ENCODE data around the gene DNAH7. TPM values are rescaled to one million over a fixed set of nuclear protein-coding genes. Genes with fewer than 3 reads are reported as not detected.

The DNAH7 gene
- total and polyA plus RNA-seq, 2 donors (not counting 1 experiment from before 2014, with no cell fraction given): 0.01 to 0.05 TPM

- H3K27ac Mint-ChIP-seq: no peak overlapping the region
- H3K4me1 ChIP-seq (ENCODE audit: control insufficient read depth in 2 of 2, insufficient read depth in 2 of 2, low read length in 2 of 2): peaks cover 2 to 6% of the 10 kb centered on the region in 2 donors
- no peak overlapping the region for H2AFZ ChIP-seq (ENCODE audit: insufficient read depth, low read depth, low read length, poor library complexity, severe bottlenecking)
- CTCF ChIA-PET: no interaction called here
- intact Hi-C loops (cut with micrococcal nuclease): no loop called here
- POLR2A ChIA-PET: no interaction called here
- H3K27ac ChIP-seq (ENCODE audit: low read length in 2 of 2): no peak overlapping the region
- DNase-seq (no peak), ATAC-seq (ENCODE audit: low read depth) (no peak)
- no peaks in the 10 kb centered on the region for H3K36me3 ChIP-seq (replicated peaks in 1 of 2; ENCODE audit: control extremely low read depth in 1 of 2, control insufficient read depth in 1 of 2, extremely low read depth in 1 of 2, insufficient read depth in 2 of 2, low read length in 1 of 2)
- peaks cover 10% of the 10 kb centered on the region for H3K4me1 Mint-ChIP-seq
- peaks cover 18% of the 10 kb centered on the region for H3K27me3 Mint-ChIP-seq
- H3K9me3 Mint-ChIP-seq (ENCODE audit: insufficient read depth): peaks cover 25% of the 10 kb centered on the region
- no peak overlapping the region for H3K9ac ChIP-seq (ENCODE audit: low read length)
- H3K9me3 ChIP-seq (ENCODE audit: control extremely low read depth in 1 of 3, control insufficient read depth in 2 of 3, insufficient read depth in 1 of 3, low read length in 2 of 3): peaks cover 3 to 20% (median 5%) of the 10 kb centered on the region in 3 donors
- no peaks in the 10 kb centered on the region for H4K20me1 ChIP-seq (ENCODE audit: control insufficient read depth, insufficient read depth, low read length, poor library complexity, severe bottlenecking)
- H3K4me2 ChIP-seq (replicated peaks; ENCODE audit: low read depth, low read length, poor library complexity, severe bottlenecking): no peak overlapping the region
- TF ChIP-seq EZH2 (IDR thresholded peaks at IDR 0.05; ENCODE audit: borderline replicate concordance, insufficient read depth, low read depth, low read length, poor library complexity, severe bottlenecking) (no peak), CTCF (IDR thresholded peaks at IDR 0.05) (no peak)
- no peaks in the 10 kb centered on the region for H3K79me2 ChIP-seq (ENCODE audit: control insufficient read depth, insufficient read depth, low read length)
- no peaks in the 10 kb centered on the region for H3K27me3 ChIP-seq (replicated peaks in 1 of 4; ENCODE audit: control extremely low read depth in 1 of 4, control insufficient read depth in 3 of 4, insufficient read depth in 4 of 4, low read length in 3 of 4)
- no peak overlapping the region for H3K4me3 ChIP-seq (ENCODE audit: control extremely low read depth in 1 of 5, extremely low read depth in 1 of 5, insufficient read depth in 1 of 5, low read depth in 2 of 5, low read length in 4 of 5)
- no peak overlapping the region for H3K4me3 Mint-ChIP-seq
These were observed 26.9 kb downstream of the DNAH7 start for GRCh38 chr2:196041786-196042185.

GRCh38 chr2:196040218-196040617 lies 28.4 kb downstream of the DNAH7 start:
- Histone ChIP-seq H3K9me3 (ENCODE audit: control extremely low read depth in 1 of 3, control insufficient read depth in 2 of 3, insufficient read depth in 1 of 3, low read length in 2 of 3) (peaks cover 3 to 20% (median 12%) of the 10 kb centered on the region in 3 donors), H3K4me3 (ENCODE audit: control extremely low read depth in 1 of 5, extremely low read depth in 1 of 5, insufficient read depth in 1 of 5, low read depth in 2 of 5, low read length in 4 of 5) (no peak overlapping the region), H3K27ac (ENCODE audit: low read length in 2 of 2) (no peak overlapping the region), H2AFZ (ENCODE audit: insufficient read depth, low read depth, low read length, poor library complexity, severe bottlenecking) (no peak overlapping the region), H3K36me3 (replicated peaks in 1 of 2; ENCODE audit: control extremely low read depth in 1 of 2, control insufficient read depth in 1 of 2, extremely low read depth in 1 of 2, insufficient read depth in 2 of 2, low read length in 1 of 2) (no peaks in the 10 kb centered on the region), H3K79me2 (ENCODE audit: control insufficient read depth, insufficient read depth, low read length) (no peaks in the 10 kb centered on the region), H4K20me1 (ENCODE audit: control insufficient read depth, insufficient read depth, low read length, poor library complexity, severe bottlenecking) (no peaks in the 10 kb centered on the region), H3K9ac (ENCODE audit: low read length) (no peak overlapping the region), H3K27me3 (replicated peaks in 1 of 4; ENCODE audit: control extremely low read depth in 1 of 4, control insufficient read depth in 3 of 4, insufficient read depth in 4 of 4, low read length in 3 of 4) (no peaks in the 10 kb centered on the region), H3K4me1 (ENCODE audit: control insufficient read depth in 2 of 2, insufficient read depth in 2 of 2, low read length in 2 of 2) (no peaks in the 10 kb centered on the region), H3K4me2 (replicated peaks; ENCODE audit: low read depth, low read length, poor library complexity, severe bottlenecking) (no peak overlapping the region)
- intact Hi-C loops (cut with micrococcal nuclease): no loop called here
- DNase-seq (no peak), ATAC-seq (ENCODE audit: low read depth) (no peak)
- peaks cover 25% of the 10 kb centered on the region for H3K9me3 Mint-ChIP-seq (ENCODE audit: insufficient read depth)
- H3K27ac Mint-ChIP-seq: no peak overlapping the region
- POLR2A ChIA-PET: no interaction called here
- H3K4me1 Mint-ChIP-seq: no peaks in the 10 kb centered on the region
- H3K27me3 Mint-ChIP-seq: peaks cover 19% of the 10 kb centered on the region
- no peak overlapping the region for H3K4me3 Mint-ChIP-seq
- CTCF ChIA-PET: no interaction called here
- TF ChIP-seq EZH2 (IDR thresholded peaks at IDR 0.05; ENCODE audit: borderline replicate concordance, insufficient read depth, low read depth, low read length, poor library complexity, severe bottlenecking): no peak
- no peak for TF ChIP-seq CTCF (IDR thresholded peaks at IDR 0.05)
